H9 (cell line): ENCODE results near the gene FYTTD1. TPM values are rescaled to one million over a fixed set of nuclear protein-coding genes. Genes with fewer than 3 reads are reported as not detected.
A peak's percentile ranks its signal among the peaks of the same experiment; 100 is the strongest.

Source experiments
- DNase-seq: peaks from one replicate; pipeline ENCODE4 v3.0.0-alpha.2; 2017
- H2AFZ ChIP-seq: one replicate; pipeline ENCODE4 v1.6.1; 2013; ENCODE audit warnings: mild to moderate bottlenecking, low read length, control low read depth, moderate library complexity
- H2AK5ac ChIP-seq: 2 replicates; pipeline ENCODE4 v1.6.1; 2013; ENCODE audit warnings: low read length, control low read depth, mixed read lengths; ENCODE audit not compliant: insufficient read length
- H2BK120ac ChIP-seq: one replicate; pipeline ENCODE4 v1.6.1; 2013; ENCODE audit warnings: low read depth, mild to moderate bottlenecking, low read length, control low read depth, inconsistent platforms; ENCODE audit not compliant: poor library complexity, severe bottlenecking
- H2BK12ac ChIP-seq: 2 replicates; pipeline ENCODE4 v1.6.1; 2013; ENCODE audit warnings: low read length, control low read depth, mixed read lengths, low read depth; ENCODE audit not compliant: insufficient read length
- H2BK15ac ChIP-seq: 2 replicates; pipeline ENCODE4 v1.6.1; 2013; ENCODE audit warnings: low read depth, low read length, control low read depth
- H2BK20ac ChIP-seq: one replicate; pipeline ENCODE4 v1.6.1; 2013; ENCODE audit warnings: low read depth, mild to moderate bottlenecking, low read length, control low read depth, inconsistent platforms; ENCODE audit not compliant: poor library complexity, severe bottlenecking
- H2BK5ac ChIP-seq: 2 replicates; pipeline ENCODE4 v1.6.1; 2013; ENCODE audit warnings: low read length, control low read depth, mixed read lengths; ENCODE audit not compliant: insufficient read length
- H3K14ac ChIP-seq: 2 replicates; pipeline ENCODE4 v1.6.1; 2013; ENCODE audit warnings: low read length, control low read depth; ENCODE audit not compliant: insufficient read depth
- H3K18ac ChIP-seq: 2 replicates; pipeline ENCODE4 v1.6.1; 2013; ENCODE audit warnings: low read depth, mild to moderate bottlenecking, mixed read lengths, low read length, control low read depth; ENCODE audit not compliant: insufficient read length
- H3K23ac ChIP-seq: 2 replicates; pipeline ENCODE4 v1.6.1; 2013; ENCODE audit warnings: low read length, control low read depth, mixed read lengths, low read depth; ENCODE audit not compliant: insufficient read length
- H3K23me2 ChIP-seq: 2 replicates; pipeline ENCODE4 v1.6.1; 2013; ENCODE audit warnings: low read depth, mild to moderate bottlenecking, mixed read lengths, low read length, control low read depth; ENCODE audit not compliant: insufficient read length, poor library complexity, severe bottlenecking
- H3K27ac ChIP-seq: 2 replicates; pipeline ENCODE4 v1.5.1; 2013; ENCODE audit warnings: low read length, control low read depth, mixed read lengths, low read depth; ENCODE audit not compliant: insufficient read length
- H3K27me3 ChIP-seq: 2 replicates; pipeline ENCODE4 v1.6.1; 2013; ENCODE audit warnings: low read length, control low read depth, inconsistent platforms; ENCODE audit not compliant: insufficient read depth
- H3K4ac ChIP-seq: 2 replicates; pipeline ENCODE4 v1.6.1; 2013; ENCODE audit warnings: low read depth, mild to moderate bottlenecking, control low read depth, inconsistent platforms, low read length, moderate library complexity
- H3K4me1 ChIP-seq: 2 replicates; pipeline ENCODE4 v1.6.1; 2013; ENCODE audit warnings: low read length, control low read depth, inconsistent platforms; ENCODE audit not compliant: insufficient read depth
- H3K4me2 ChIP-seq: 2 replicates; pipeline ENCODE4 v1.6.1; 2013; ENCODE audit warnings: low read length, control low read depth, mixed read lengths; ENCODE audit not compliant: insufficient read length, insufficient read depth
- H3K56ac ChIP-seq: 2 replicates; pipeline ENCODE4 v1.6.1; 2013; ENCODE audit warnings: low read depth, mild to moderate bottlenecking, mixed read lengths, low read length, control low read depth; ENCODE audit not compliant: insufficient read length
- H3K79me1 ChIP-seq: 2 replicates; pipeline ENCODE4 v1.6.1; 2013; ENCODE audit warnings: low read depth, mild to moderate bottlenecking, moderate library complexity, low read length, control low read depth, inconsistent platforms; ENCODE audit not compliant: insufficient read depth, poor library complexity, severe bottlenecking
- H3K79me2 ChIP-seq: 2 replicates; pipeline ENCODE4 v1.6.1; 2013; ENCODE audit warnings: low read length, control low read depth, inconsistent platforms; ENCODE audit not compliant: insufficient read depth
- H3K9ac ChIP-seq: 2 replicates; pipeline ENCODE4 v1.6.1; 2013; ENCODE audit warnings: low read length, control low read depth, mixed read lengths; ENCODE audit not compliant: insufficient read length; ENCODE audit errors: extremely low read depth
- H3K9me3 ChIP-seq: one replicate; pipeline ENCODE4 v1.6.1; 2013; ENCODE audit warnings: low read depth, low read length, inconsistent platforms; ENCODE audit not compliant: control insufficient read depth
- H3T11ph ChIP-seq: one replicate; pipeline ENCODE4 v1.6.1; 2013; ENCODE audit warnings: mild to moderate bottlenecking, low read length, control low read depth, inconsistent platforms
- H4K20me1 ChIP-seq: one replicate; pipeline ENCODE4 v1.6.1; 2013; ENCODE audit not compliant: control insufficient read depth, insufficient read length, insufficient read depth
- H4K5ac ChIP-seq: 2 replicates; pipeline ENCODE4 v1.6.1; 2013; ENCODE audit warnings: low read depth, mild to moderate bottlenecking, mixed read lengths, low read length, control low read depth; ENCODE audit not compliant: insufficient read length
- H4K8ac ChIP-seq: replicated peaks from 2 replicates; pipeline ENCODE4 v1.6.1; 2013; ENCODE audit warnings: low read length, control low read depth, mixed read lengths, low read depth; ENCODE audit not compliant: insufficient read length
- H4K91ac ChIP-seq: 2 replicates; pipeline ENCODE4 v1.6.1; 2013; ENCODE audit warnings: low read depth, mild to moderate bottlenecking, moderate library complexity, mixed read lengths, low read length, control low read depth; ENCODE audit not compliant: insufficient read length
- H3K27ac Mint-ChIP-seq, 3 experiments: 2 replicates in 2 of 3; 3 replicates in 1 of 3; pipeline ENCODE4 v1.8.0; 2020 to 2021; ENCODE audit warnings: mixed read lengths in 3 of 3, mild to moderate bottlenecking in 1 of 3, moderate library complexity in 1 of 3
- H3K27me3 Mint-ChIP-seq: 2 replicates; pipeline ENCODE4 v1.8.0; 2021; ENCODE audit warnings: low read depth, mild to moderate bottlenecking, moderate library complexity, mixed read lengths
- H3K36me3 Mint-ChIP-seq, 3 experiments: 2 replicates in 2 of 3; 3 replicates in 1 of 3; pipeline ENCODE4 v1.8.0; 2020 to 2021; ENCODE audit warnings: low read depth in 3 of 3, mixed read lengths in 3 of 3; ENCODE audit not compliant: insufficient read depth in 1 of 3
- H3K4me1 Mint-ChIP-seq, 2 experiments: 2 replicates each; pipeline ENCODE4 v1.8.0; 2020; ENCODE audit warnings: mixed read lengths in 2 of 2
- H3K4me3 Mint-ChIP-seq, 2 experiments: 2 replicates in 1 of 2; 3 replicates in 1 of 2; pipeline ENCODE4 v1.8.0; 2020 to 2021; ENCODE audit warnings: mild to moderate bottlenecking in 2 of 2, mixed read lengths in 2 of 2, moderate library complexity in 1 of 2
- H3K9me3 Mint-ChIP-seq, 2 experiments: 2 replicates in 1 of 2; 3 replicates in 1 of 2; pipeline ENCODE4 v1.8.0; 2020; ENCODE audit warnings: mild to moderate bottlenecking in 2 of 2, mixed read lengths in 2 of 2, moderate library complexity in 1 of 2
- WGBS: extraction: QIAGEN DNeasy Blood & Tissue Kit; methylation state at CpG from one replicate; pipeline ENCODE4 v1.1.7; 2013; ENCODE audit warnings: missing lambda C conversion rate, low lambda C conversion rate, mixed read lengths; ENCODE audit not compliant: insufficient read length; ENCODE audit errors: extremely low coverage; 5-methylcytosine and 5-hydroxymethylcytosine counted together
- total RNA-seq: library from RNA; stranded (reverse); gene quantifications from 2 replicates; pipeline ENCODE4 v1.2.1, GENCODE V29; 2021
- TF ChIP-seq, protein P1 (sequence below): fragments of 200-600 bp; sonication (generic); conservative IDR thresholded peaks from 3 replicates; pipeline ENCODE4 v1.8.0; 2021; ENCODE audit warnings: antibody characterized with exemption, mild to moderate bottlenecking

Gene FYTTD1
- total RNA-seq, 1 experiment from 2014 or later = 19.4 TPM

DNA sequence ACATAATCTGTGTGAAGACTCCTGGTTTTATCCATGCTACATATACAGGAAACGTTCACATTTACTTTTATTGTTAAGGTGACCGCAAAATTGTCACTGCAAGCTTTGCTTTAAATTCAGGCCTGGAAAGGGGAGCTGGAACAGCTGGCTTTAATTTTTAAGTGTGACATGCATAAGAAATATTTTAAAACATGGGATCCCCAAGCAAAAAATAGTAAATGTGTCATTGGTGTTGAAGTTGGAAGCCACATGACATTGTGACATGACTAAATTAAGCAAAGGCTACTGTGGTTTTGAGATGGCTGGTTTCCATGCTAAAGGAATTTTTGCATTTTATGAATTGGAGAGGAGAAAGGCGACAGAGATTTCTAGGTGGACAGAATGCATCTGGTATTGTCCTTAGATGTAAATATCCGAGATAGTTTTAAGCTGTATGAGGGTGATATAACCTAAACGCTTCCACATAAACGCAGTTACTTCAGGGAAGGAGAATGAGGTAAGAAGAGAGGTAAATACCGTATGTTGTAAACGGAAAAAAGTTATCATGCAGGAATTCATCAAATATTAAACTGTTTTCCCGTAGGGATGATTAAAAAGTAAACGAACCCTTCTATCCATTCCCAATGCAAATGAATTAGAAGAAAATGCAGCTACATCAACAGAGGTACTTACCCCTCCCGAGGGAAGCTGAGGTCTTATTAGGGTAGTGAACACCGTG is 927 bp upstream of the FYTTD1 start:
- Histone ChIP-seq H2BK20ac (no peak overlapping the region), H3K4me1 (no peaks in the 10 kb centered on the region; the same call in 1 of the 2 replicates), H3K9me3 (no peaks in the 10 kb centered on the region), H3K18ac (no peak overlapping the region), H3K4me2 (peak overlapping the region; percentile 76), H3K23me2 (peaks cover 18% of the 10 kb centered on the region), H4K20me1 (no peaks in the 10 kb centered on the region), H3K14ac (no peak overlapping the region), H3K9ac (no peak overlapping the region), H2BK12ac (no peak overlapping the region), H3K27me3 (peaks cover 5% of the 10 kb centered on the region; the same call in 1 of the 2 replicates), H3K79me2 (no peaks in the 10 kb centered on the region), H3T11ph (no peak overlapping the region), H3K27ac (no peak overlapping the region), H4K91ac (no peak overlapping the region), H3K79me1 (no peaks in the 10 kb centered on the region), H4K8ac (no peak overlapping the region), H2BK15ac (no peak overlapping the region), H3K56ac (no peak overlapping the region), H4K5ac (no peak overlapping the region), H2AK5ac (no peak overlapping the region), H2BK5ac (no peak overlapping the region), H2AFZ (peak overlapping the region; percentile 9), H3K4ac (no peak overlapping the region), H3K23ac (no peak overlapping the region), H2BK120ac (no peak overlapping the region)
- Mint-ChIP-seq H3K27me3 (peaks cover 34% of the 10 kb centered on the region), H3K4me3 (peak overlapping the region; percentile 79 to 93), H3K36me3 (no peaks in the 10 kb centered on the region; a peak in 1 of 7 replicates), H3K9me3 (peaks cover 0 to 8% of the 10 kb centered on the region in 2 experiments; a peak in 2 of 5 replicates), H3K27ac (no peak overlapping the region), H3K4me1 (peaks cover 19 to 24% of the 10 kb centered on the region in 2 experiments)
- TF ChIP-seq, protein P1, sequence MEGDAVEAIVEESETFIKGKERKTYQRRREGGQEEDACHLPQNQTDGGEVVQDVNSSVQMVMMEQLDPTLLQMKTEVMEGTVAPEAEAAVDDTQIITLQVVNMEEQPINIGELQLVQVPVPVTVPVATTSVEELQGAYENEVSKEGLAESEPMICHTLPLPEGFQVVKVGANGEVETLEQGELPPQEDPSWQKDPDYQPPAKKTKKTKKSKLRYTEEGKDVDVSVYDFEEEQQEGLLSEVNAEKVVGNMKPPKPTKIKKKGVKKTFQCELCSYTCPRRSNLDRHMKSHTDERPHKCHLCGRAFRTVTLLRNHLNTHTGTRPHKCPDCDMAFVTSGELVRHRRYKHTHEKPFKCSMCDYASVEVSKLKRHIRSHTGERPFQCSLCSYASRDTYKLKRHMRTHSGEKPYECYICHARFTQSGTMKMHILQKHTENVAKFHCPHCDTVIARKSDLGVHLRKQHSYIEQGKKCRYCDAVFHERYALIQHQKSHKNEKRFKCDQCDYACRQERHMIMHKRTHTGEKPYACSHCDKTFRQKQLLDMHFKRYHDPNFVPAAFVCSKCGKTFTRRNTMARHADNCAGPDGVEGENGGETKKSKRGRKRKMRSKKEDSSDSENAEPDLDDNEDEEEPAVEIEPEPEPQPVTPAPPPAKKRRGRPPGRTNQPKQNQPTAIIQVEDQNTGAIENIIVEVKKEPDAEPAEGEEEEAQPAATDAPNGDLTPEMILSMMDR = no peak
- WGBS = no CpG with 5 or more reads among the region's 12 CpGs
- DNase-seq = no peak
